ENCODE measurements around the gene MACROH2A1.

DNA sequence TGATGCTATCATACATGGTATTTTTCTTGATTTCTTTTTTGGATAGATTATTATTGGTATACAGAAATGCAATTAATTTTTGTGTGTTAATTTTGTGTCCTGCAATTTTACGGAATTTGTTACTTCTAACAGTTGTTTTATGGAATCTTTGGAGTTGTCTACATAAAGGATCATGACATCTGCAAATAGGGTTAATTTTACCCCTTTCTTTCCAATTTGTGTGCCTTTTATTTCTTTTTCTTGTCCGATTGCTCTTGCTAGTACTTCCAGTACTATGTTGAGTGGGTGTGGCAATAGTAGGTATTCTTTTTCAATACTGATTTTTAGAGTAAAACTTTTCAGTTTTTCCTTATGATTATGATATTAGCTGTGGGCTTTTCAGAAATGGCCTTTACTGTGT lies 111.5 kb downstream of the MACROH2A1 start:
- TF ChIP-seq, protein P1, sequence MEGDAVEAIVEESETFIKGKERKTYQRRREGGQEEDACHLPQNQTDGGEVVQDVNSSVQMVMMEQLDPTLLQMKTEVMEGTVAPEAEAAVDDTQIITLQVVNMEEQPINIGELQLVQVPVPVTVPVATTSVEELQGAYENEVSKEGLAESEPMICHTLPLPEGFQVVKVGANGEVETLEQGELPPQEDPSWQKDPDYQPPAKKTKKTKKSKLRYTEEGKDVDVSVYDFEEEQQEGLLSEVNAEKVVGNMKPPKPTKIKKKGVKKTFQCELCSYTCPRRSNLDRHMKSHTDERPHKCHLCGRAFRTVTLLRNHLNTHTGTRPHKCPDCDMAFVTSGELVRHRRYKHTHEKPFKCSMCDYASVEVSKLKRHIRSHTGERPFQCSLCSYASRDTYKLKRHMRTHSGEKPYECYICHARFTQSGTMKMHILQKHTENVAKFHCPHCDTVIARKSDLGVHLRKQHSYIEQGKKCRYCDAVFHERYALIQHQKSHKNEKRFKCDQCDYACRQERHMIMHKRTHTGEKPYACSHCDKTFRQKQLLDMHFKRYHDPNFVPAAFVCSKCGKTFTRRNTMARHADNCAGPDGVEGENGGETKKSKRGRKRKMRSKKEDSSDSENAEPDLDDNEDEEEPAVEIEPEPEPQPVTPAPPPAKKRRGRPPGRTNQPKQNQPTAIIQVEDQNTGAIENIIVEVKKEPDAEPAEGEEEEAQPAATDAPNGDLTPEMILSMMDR (IDR thresholded peaks at IDR 0.05; ENCODE audit: low read length): no peak
- TF ChIP-seq EZH2 (IDR thresholded peaks at IDR 0.05; ENCODE audit: borderline replicate concordance, low read length): no peak
